Caco-2 (cell line): ENCODE results near the gene JAG1. TPM values are rescaled to one million over a fixed set of nuclear protein-coding genes. Genes with fewer than 3 reads are reported as not detected.

Source experiments
- BruUV-seq: library from RNA; stranded (reverse); fragments of 400-500 nt; replicated peaks from 2 replicates; lab custom pipeline; 2021; lab: Mats Ljungman, UMichigan
- CTCF ChIA-PET: fragments of 300-600 bp; sonication (Branson Sonifier 250); formaldehyde crosslinking; loops from one replicate; lab custom pipeline; 2022; ENCODE audit warnings: antibody characterized with exemption; lab: Charles Lee
- POLR2A ChIA-PET: fragments of 300-600 bp; sonication (Branson Sonifier 250); formaldehyde crosslinking; loops from one replicate; lab custom pipeline; 2022; ENCODE audit warnings: antibody characterized with exemption; lab: Charles Lee
- DNase-seq, 2 experiments: peaks; one replicate each; pipeline versions ENCODE4 v3.0.0 to v3.0.0-alpha.2; 2020 to 2022
- H3K27me3 ChIP-seq: replicated peaks from 2 replicates; pipeline ENCODE4 v1.6.0; 2011; ENCODE audit warnings: low read length; ENCODE audit not compliant: control insufficient read depth, insufficient read depth
- H3K36me3 ChIP-seq: 2 replicates; pipeline ENCODE4 v1.5.1; 2011; ENCODE audit warnings: low read length; ENCODE audit not compliant: control insufficient read depth, insufficient read depth
- H3K4me1 ChIP-seq: fragments of 250-450 bp; sonication (Bioruptor Pico); 2 replicates; pipeline ENCODE4 v1.5.1; 2020; ENCODE audit warnings: mild to moderate bottlenecking
- H3K4me3 ChIP-seq: 2 replicates; pipeline ENCODE4 v1.5.1; 2011; ENCODE audit warnings: low read depth, mild to moderate bottlenecking, control low read depth, low read length
- H3K9me3 ChIP-seq: fragments of 250-450 bp; sonication (Bioruptor Pico); 2 replicates; pipeline ENCODE4 v1.5.1; 2020; ENCODE audit warnings: mild to moderate bottlenecking, moderate library complexity
- H3K27ac Mint-ChIP-seq: one replicate; pipeline ENCODE4 v1.8.0; 2022; ENCODE audit warnings: mixed read lengths; ENCODE audit not compliant: unreplicated experiment
- H3K27me3 Mint-ChIP-seq: one replicate; pipeline ENCODE4 v1.8.0; 2022; ENCODE audit warnings: mixed read lengths; ENCODE audit not compliant: insufficient read depth, unreplicated experiment
- H3K36me3 Mint-ChIP-seq: one replicate; pipeline ENCODE4 v1.8.0; 2022; ENCODE audit warnings: mild to moderate bottlenecking, mixed read lengths; ENCODE audit not compliant: insufficient read depth, unreplicated experiment
- H3K4me1 Mint-ChIP-seq: one replicate; pipeline ENCODE4 v1.8.0; 2022; ENCODE audit warnings: low read depth, mixed read lengths; ENCODE audit not compliant: unreplicated experiment
- H3K4me3 Mint-ChIP-seq: one replicate; pipeline ENCODE4 v1.8.0; 2022; ENCODE audit warnings: mild to moderate bottlenecking, moderate library complexity, mixed read lengths; ENCODE audit not compliant: unreplicated experiment
- H3K9me3 Mint-ChIP-seq: one replicate; pipeline ENCODE4 v1.8.0; 2022; ENCODE audit warnings: mixed read lengths; ENCODE audit not compliant: unreplicated experiment
- intact Hi-C: fragments of 100-400 bp; cut with micrococcal nuclease; formaldehyde crosslinking; loops from one replicate; pipeline ENCODE4 v1.10.0; 2022; ENCODE audit not compliant: unreplicated experiment
- total RNA-seq: library from RNA; stranded (reverse); gene quantifications from 2 replicates; pipeline ENCODE4 v1.2.3, GENCODE V29; 2022
- TF ChIP-seq, protein P1 (sequence below), 2 experiments: fragments of 200-600 bp in 1 of 2; IDR thresholded peaks; 1 replicate in 1 of 2; 2 replicates in 1 of 2; pipeline versions ENCODE4 v1.5.1 to v1.8.0; 2011 to 2022; ENCODE audit warnings: antibody characterized with exemption in 1 of 2, control low read depth in 1 of 2, inconsistent platforms in 1 of 2, low read depth in 1 of 2, low read length in 1 of 2, mild to moderate bottlenecking in 1 of 2, moderate library complexity in 1 of 2; ENCODE audit not compliant: insufficient read depth in 1 of 2, severe bottlenecking in 1 of 2, unreplicated experiment in 1 of 2

JAG1 gene
- total RNA-seq, 1 experiment from 2014 or later: 69.8 TPM

DNA sequence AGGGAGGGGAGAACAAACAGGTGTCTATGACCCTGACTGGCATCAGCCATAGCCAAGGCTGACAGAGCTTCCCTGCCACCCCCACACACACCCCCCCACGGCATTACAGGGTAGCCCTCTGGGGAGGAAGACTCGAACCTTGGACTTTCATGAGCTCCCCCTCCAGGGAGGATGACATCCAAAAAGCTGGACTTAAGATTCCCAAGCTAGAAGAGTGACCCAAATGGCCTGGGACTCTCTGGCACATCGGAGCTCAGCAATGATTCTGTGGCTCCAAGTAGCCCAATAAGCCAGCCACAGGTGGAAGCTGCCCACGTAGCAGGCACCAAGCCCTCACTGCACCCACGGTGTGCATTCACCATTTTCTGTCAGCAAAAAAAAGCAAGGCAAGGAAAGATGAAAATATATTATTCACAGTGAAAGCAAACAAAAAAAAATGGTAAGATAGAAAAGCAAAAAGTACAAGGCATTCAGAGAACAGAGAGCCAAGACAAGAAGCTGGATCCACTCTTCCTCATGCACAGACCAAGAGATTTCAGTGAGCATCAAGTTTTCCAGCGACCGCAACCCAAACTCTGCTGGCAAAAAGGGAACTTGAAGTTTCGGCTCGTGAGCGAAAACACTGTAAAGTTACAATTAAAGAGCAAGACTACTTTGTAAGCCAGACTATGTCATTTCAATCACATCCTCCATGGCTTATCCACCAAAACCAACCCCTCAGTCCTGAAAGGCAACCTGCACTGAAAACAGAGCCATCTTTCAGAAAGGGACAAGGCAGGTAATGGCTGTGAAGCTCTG lies 10.9 kb downstream of the JAG1 start:
- TF ChIP-seq, protein P1, sequence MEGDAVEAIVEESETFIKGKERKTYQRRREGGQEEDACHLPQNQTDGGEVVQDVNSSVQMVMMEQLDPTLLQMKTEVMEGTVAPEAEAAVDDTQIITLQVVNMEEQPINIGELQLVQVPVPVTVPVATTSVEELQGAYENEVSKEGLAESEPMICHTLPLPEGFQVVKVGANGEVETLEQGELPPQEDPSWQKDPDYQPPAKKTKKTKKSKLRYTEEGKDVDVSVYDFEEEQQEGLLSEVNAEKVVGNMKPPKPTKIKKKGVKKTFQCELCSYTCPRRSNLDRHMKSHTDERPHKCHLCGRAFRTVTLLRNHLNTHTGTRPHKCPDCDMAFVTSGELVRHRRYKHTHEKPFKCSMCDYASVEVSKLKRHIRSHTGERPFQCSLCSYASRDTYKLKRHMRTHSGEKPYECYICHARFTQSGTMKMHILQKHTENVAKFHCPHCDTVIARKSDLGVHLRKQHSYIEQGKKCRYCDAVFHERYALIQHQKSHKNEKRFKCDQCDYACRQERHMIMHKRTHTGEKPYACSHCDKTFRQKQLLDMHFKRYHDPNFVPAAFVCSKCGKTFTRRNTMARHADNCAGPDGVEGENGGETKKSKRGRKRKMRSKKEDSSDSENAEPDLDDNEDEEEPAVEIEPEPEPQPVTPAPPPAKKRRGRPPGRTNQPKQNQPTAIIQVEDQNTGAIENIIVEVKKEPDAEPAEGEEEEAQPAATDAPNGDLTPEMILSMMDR (IDR thresholded peaks at IDR 0.05; ENCODE audit: insufficient read depth in 1 of 2, low read depth in 1 of 2, low read length in 1 of 2, severe bottlenecking in 1 of 2, unreplicated experiment in 1 of 2): no peak
- ChIA-PET CTCF (no interaction called here), POLR2A (no interaction called here)
- Mint-ChIP-seq H3K36me3 (peaks cover 95% of the 10 kb centered on the region), H3K9me3 (no peaks in the 10 kb centered on the region), H3K27ac (peak overlapping the region; percentile 18), H3K27me3 (no peaks in the 10 kb centered on the region), H3K4me1 (peaks cover 71% of the 10 kb centered on the region), H3K4me3 (no peak overlapping the region)
- H3K36me3 ChIP-seq: peaks cover 6% of the 10 kb centered on the region
- no peak overlapping the region for H3K4me3 ChIP-seq
- no peaks in the 10 kb centered on the region for H3K27me3 ChIP-seq
- H3K9me3 ChIP-seq: no peaks in the 10 kb centered on the region
- intact Hi-C loops: no loop called here
- DNase-seq: no peak
- H3K4me1 ChIP-seq: peaks cover 67% of the 10 kb centered on the region
- no TSS peak for BruUV-seq

DNA sequence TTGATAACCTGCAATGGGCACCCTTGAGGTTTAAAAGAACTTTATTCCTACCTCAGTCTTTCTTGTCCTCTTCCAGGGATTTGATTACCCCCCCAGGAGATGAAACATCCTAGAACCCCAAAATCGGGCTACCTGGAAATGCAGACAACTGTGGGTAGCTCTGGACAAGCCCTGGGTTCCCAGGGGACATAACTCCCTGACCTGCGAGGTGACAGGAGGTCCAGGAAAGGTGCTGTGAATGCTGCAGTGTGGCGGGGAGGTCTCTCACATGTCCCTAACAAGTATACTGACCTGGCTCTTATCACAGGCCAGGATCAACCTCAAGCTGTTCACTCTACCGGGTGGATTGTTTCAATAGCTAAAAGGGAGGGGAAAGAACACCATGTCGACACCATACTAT lies 11.6 kb downstream of the JAG1 start:
- intact Hi-C loops: no loop called here
- H3K9me3 ChIP-seq: no peaks in the 10 kb centered on the region

DNA sequence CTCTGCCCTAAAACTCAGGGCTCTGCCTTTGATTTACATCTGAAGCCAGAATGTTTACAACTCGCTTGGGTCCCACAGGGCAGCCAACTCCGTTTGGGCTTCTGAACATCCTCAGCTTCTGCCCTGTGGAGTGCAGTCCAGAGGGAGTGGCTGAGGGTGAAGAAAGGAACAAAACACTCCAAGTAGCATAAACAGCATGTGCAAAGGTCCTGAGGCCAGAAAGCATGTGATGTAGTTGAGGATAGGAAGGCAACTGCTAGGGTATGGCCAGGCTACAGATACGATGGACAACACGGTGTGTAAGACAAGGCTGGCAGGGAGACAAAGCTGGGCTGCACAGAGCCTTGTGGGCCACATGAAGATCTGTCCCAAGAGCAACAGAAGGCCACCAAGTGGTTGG lies 12.5 kb downstream of the JAG1 start:
- ChIA-PET POLR2A (interaction anchor here (2.0 kb wide), 1 partner anchor 13 kb away, joined by 14 read pairs; the partner anchor contains the start of gene JAG1), CTCF (no interaction called here)
- no peak overlapping the region for H3K4me3 ChIP-seq
- H3K4me3 Mint-ChIP-seq: peak overlapping the region; percentile 55
- peaks cover 68% of the 10 kb centered on the region for H3K4me1 ChIP-seq
- intact Hi-C loops: no loop called here
- peaks cover 97% of the 10 kb centered on the region for H3K36me3 Mint-ChIP-seq
- peaks cover 80% of the 10 kb centered on the region for H3K4me1 Mint-ChIP-seq
- TF ChIP-seq, protein P1 (IDR thresholded peaks at IDR 0.05; ENCODE audit: insufficient read depth in 1 of 2, low read depth in 1 of 2, low read length in 1 of 2, severe bottlenecking in 1 of 2, unreplicated experiment in 1 of 2): no peak
- H3K9me3 ChIP-seq: no peaks in the 10 kb centered on the region
- no peaks in the 10 kb centered on the region for H3K27me3 ChIP-seq
- H3K27ac Mint-ChIP-seq: peak overlapping the region; percentile 90
- no TSS peak for BruUV-seq
- H3K9me3 Mint-ChIP-seq: no peaks in the 10 kb centered on the region
- H3K36me3 ChIP-seq: peaks cover 8% of the 10 kb centered on the region
- no peaks in the 10 kb centered on the region for H3K27me3 Mint-ChIP-seq
- no peak for DNase-seq

More for the DNA sequence above, 11.6 kb downstream of the JAG1 start:
- Mint-ChIP-seq H3K4me1 (peaks cover 78% of the 10 kb centered on the region), H3K27me3 (no peaks in the 10 kb centered on the region), H3K27ac (peak overlapping the region; percentile 90), H3K36me3 (peaks cover 95% of the 10 kb centered on the region), H3K4me3 (no peak overlapping the region), H3K9me3 (no peaks in the 10 kb centered on the region)
- Histone ChIP-seq H3K36me3 (peaks cover 8% of the 10 kb centered on the region), H3K4me1 (peaks cover 72% of the 10 kb centered on the region), H3K27me3 (no peaks in the 10 kb centered on the region), H3K4me3 (no peak overlapping the region)
- BruUV-seq: no TSS peak
- DNase-seq: no peak
- ChIA-PET POLR2A (no interaction called here), CTCF (no interaction called here)
- TF ChIP-seq, protein P1 (IDR thresholded peaks at IDR 0.05; ENCODE audit: insufficient read depth in 1 of 2, low read depth in 1 of 2, low read length in 1 of 2, severe bottlenecking in 1 of 2, unreplicated experiment in 1 of 2): no peak
